SK-N-SH (cell line): ENCODE measurements around the gene CCDC27. TPM values are rescaled to one million over a fixed set of nuclear protein-coding genes. Genes with fewer than 3 reads are reported as not detected.

Source experiments
- CTCF ChIA-PET: fragments of 300-600, 350-600 bp; formaldehyde crosslinking; extraction: SDS; loops from one replicate; lab custom pipeline; 2021; lab: Yijun Ruan, JAX
- POLR2A ChIA-PET: fragments of 350-600 bp; sonication (Branson Sonifier 250); formaldehyde crosslinking; extraction: SDS; loops from one replicate; lab custom pipeline; 2020; ENCODE audit warnings: antibody characterized with exemption, inconsistent platforms; lab: Yijun Ruan, JAX
- DNase-seq: peaks from one replicate; pipeline ENCODE4 v3.0.0; 2012
- H2AFZ ChIP-seq: fragments of 200-600 bp; sonication (generic); 2 replicates; pipeline ENCODE4 v1.8.1; 2016; ENCODE audit warnings: antibody characterized with exemption, mild to moderate bottlenecking, low read depth
- H3F3A ChIP-seq: fragments of 200-600 bp; sonication (generic); replicated peaks from 2 replicates; pipeline ENCODE3; 2016; ENCODE audit warnings: antibody characterized with exemption, mild to moderate bottlenecking; ENCODE audit not compliant: insufficient read depth
- H3K27ac ChIP-seq, 2 experiments: fragments of 200-500 bp in 1 of 2; fragments of 200-600 bp in 1 of 2; sonication (Bioruptor generic) in 1 of 2; sonication (generic), shearing (Covaris generic) in 1 of 2; 2 replicates each; pipeline versions ENCODE4 v1.5.1 to v1.6.1; 2014 to 2016; ENCODE audit warnings: low read depth in 2 of 2, inconsistent platforms in 1 of 2, low read length in 1 of 2, mild to moderate bottlenecking in 1 of 2, mixed read lengths in 1 of 2
- H3K27me3 ChIP-seq: fragments of 200-600 bp; sonication (generic), shearing (Covaris generic); 2 replicates; pipeline ENCODE4 v1.6.1; 2016; ENCODE audit warnings: mixed run types; ENCODE audit not compliant: insufficient read depth
- H3K36me3 ChIP-seq, 2 experiments: fragments of 200-500 bp in 1 of 2; fragments of 200-600 bp in 1 of 2; sonication (Bioruptor generic) in 1 of 2; sonication (generic) in 1 of 2; replicated peaks in 1 of 2; 2 replicates each; pipeline versions ENCODE3 to v1.5.1; 2014 to 2016; ENCODE audit warnings: low read length in 1 of 2, mild to moderate bottlenecking in 1 of 2; ENCODE audit not compliant: insufficient read depth in 2 of 2, control insufficient read depth in 1 of 2
- H3K4me1 ChIP-seq, 2 experiments: fragments of 200-500 bp in 1 of 2; fragments of 200-600 bp in 1 of 2; sonication (Bioruptor generic) in 1 of 2; sonication (generic), shearing (Covaris generic) in 1 of 2; 2 replicates each; pipeline versions ENCODE4 v1.5.1 to v1.6.1; 2014 to 2016; ENCODE audit warnings: low read depth in 1 of 2, low read length in 1 of 2, mixed run types in 1 of 2; ENCODE audit not compliant: insufficient read depth in 2 of 2, control insufficient read depth in 1 of 2
- H3K4me2 ChIP-seq: fragments of 200-600 bp; sonication (generic), shearing (Covaris generic); 2 replicates; pipeline ENCODE4 v1.6.1; 2017; ENCODE audit warnings: mixed run types
- H3K4me3 ChIP-seq, 2 experiments: fragments of 200-500 bp in 1 of 2; fragments of 200-600 bp in 1 of 2; sonication (Bioruptor generic) in 1 of 2; sonication (generic), shearing (Covaris generic) in 1 of 2; 2 replicates each; pipeline versions ENCODE4 v1.5.1 to v1.8.1; 2014 to 2016; ENCODE audit warnings: low read depth in 2 of 2, inconsistent platforms in 1 of 2, low read length in 1 of 2, mild to moderate bottlenecking in 1 of 2, mixed read lengths in 1 of 2, moderate library complexity in 1 of 2
- H3K79me2 ChIP-seq: fragments of 200-600 bp; sonication (generic); 2 replicates; pipeline ENCODE4 v1.8.1; 2017; ENCODE audit warnings: mild to moderate bottlenecking; ENCODE audit not compliant: insufficient read depth
- H3K9ac ChIP-seq: fragments of 200-600 bp; sonication (generic); 2 replicates; pipeline ENCODE4 v1.6.1; 2017; ENCODE audit warnings: mixed run types
- H3K9me2 ChIP-seq: fragments of 200-600 bp; sonication (generic); 2 replicates; pipeline ENCODE4 v1.6.1; 2017; ENCODE audit warnings: mixed run types
- H3K9me3 ChIP-seq: fragments of 200-600 bp; sonication (generic); 2 replicates; pipeline ENCODE4 v1.6.1; 2017; ENCODE audit warnings: mixed run types, mild to moderate bottlenecking, moderate library complexity
- H4K20me1 ChIP-seq: fragments of 200-600 bp; sonication (generic); 2 replicates; pipeline ENCODE4 v1.6.1; 2017; ENCODE audit warnings: mild to moderate bottlenecking, mixed run types; ENCODE audit not compliant: insufficient read depth
- CHD2 ChIP-seq: fragments of 150-350 bp; IDR thresholded peaks from 2 replicates; pipeline ENCODE4 v1.6.1; 2018; ENCODE audit warnings: low read length; ENCODE audit not compliant: partially characterized antibody
- GATA2 ChIP-seq: sonication (generic); formaldehyde crosslinking; IDR thresholded peaks from 2 replicates; pipeline ENCODE4 v1.5.0; 2020; ENCODE audit warnings: mild to moderate bottlenecking, missing genetic modification reagents
- JUND ChIP-seq: IDR thresholded peaks from 2 replicates; pipeline ENCODE4 v1.4.0; 2012
- MXI1 ChIP-seq: IDR thresholded peaks from 2 replicates; pipeline ENCODE4 v1.6.1; 2012; ENCODE audit warnings: mild to moderate bottlenecking, low read depth, low read length, improper control_type of control experiment
- NFIC ChIP-seq: IDR thresholded peaks from 2 replicates; pipeline ENCODE4 v1.4.0; 2012; ENCODE audit warnings: borderline replicate concordance
- RAD21 ChIP-seq: IDR thresholded peaks from 2 replicates; pipeline ENCODE4 v1.6.1; 2012; ENCODE audit warnings: mild to moderate bottlenecking, low read length
- SIN3A ChIP-seq: IDR thresholded peaks from 2 replicates; pipeline ENCODE4 v1.6.1; 2012; ENCODE audit warnings: low read depth, mild to moderate bottlenecking, low read length, moderate library complexity, borderline replicate concordance
- TAF1 ChIP-seq: IDR thresholded peaks from 2 replicates; pipeline ENCODE4 v1.6.1; 2012; ENCODE audit warnings: low read depth, mild to moderate bottlenecking, low read length, moderate library complexity, borderline replicate concordance
- TEAD4 ChIP-seq: IDR thresholded peaks from 2 replicates; pipeline ENCODE4 v1.4.0; 2012; ENCODE audit warnings: mild to moderate bottlenecking, borderline replicate concordance; ENCODE audit not compliant: insufficient read depth
- WGBS: methylation state at CpG from one replicate; pipeline ENCODE4 v1.1.6; 2017; ENCODE audit warnings: low lambda C conversion rate; 5-methylcytosine and 5-hydroxymethylcytosine counted together
- polyA plus RNA-seq, 3 experiments: library from polyadenylated mRNA; depleted of rRNA; stranded (reverse); fragments of >200 nt; gene quantifications; 2 replicates each; pipeline ENCODE4 v1.2.3, GENCODE V29; 2012
- TF ChIP-seq, protein P1 (sequence below): fragments of 200-600 bp; sonication (generic); IDR thresholded peaks from 2 replicates; pipeline ENCODE4 v1.6.1; 2017; ENCODE audit warnings: antibody characterized with exemption, mild to moderate bottlenecking, moderate library complexity

Gene CCDC27
- polyA plus RNA-seq, 1 of the 3 experiments (the other 2 are of a cell fraction), result not detected

DNA sequence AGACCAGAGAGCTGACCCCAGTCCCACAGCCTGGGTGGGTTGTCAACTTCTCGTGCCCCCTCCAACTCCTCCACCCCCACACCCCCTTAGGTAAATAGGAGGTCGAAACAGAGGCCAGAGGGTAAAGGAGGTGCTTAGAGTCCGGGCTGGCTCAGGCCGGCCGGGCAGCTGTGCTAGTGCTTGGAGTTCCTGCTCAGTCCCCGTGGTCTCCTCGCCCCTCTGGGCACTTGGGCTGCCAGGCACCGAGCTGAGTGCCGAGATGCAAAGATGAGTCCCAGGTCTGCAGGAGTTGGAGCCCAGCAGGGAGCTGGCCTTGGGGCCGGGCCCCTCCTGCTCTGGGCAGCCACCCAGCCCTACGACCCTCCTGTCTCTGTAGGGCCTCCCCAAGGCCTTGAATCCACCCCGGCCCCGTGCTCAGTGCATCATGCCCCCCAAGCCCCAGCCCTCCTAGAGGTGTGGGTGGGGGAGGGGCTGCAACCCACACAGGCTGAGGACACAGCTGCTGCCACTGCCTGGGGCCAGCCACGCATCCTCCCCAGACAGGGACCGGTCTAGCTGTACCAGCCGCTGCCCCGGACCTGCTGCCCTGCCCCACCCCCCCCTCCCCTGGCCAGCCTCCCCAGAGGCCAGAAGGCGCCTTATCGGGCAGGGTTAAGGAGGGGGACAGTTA lies 22.2 kb downstream of the CCDC27 start:
- peak overlapping the region in 1 of 2 experiments; percentile 92; a peak in 2 of 4 replicates for H3K27ac ChIP-seq
- POLR2A ChIA-PET, result interaction anchor here (0.5 to 2.2 kb wide), 5 partner anchors 10 to 47 kb away, joined by 3 to 14 read pairs (median 8); partner anchors contain the start of gene LRRC47
- peaks cover 5% of the 10 kb centered on the region for H3F3A ChIP-seq
- TF ChIP-seq GATA2 (no peak), CHD2 (peak; percentile 40)
- H2AFZ ChIP-seq, result no peak overlapping the region
- H3K4me3 ChIP-seq, result no peak overlapping the region; a peak in 1 of 4 replicates
- no peaks in the 10 kb centered on the region for H3K9me2 ChIP-seq
- peaks cover 0 to 5% of the 10 kb centered on the region in 2 experiments for H3K36me3 ChIP-seq
- peaks cover 0 to 67% of the 10 kb centered on the region in 2 experiments; a peak in 1 of 4 replicates for H3K4me1 ChIP-seq
- H3K27me3 ChIP-seq, result no peaks in the 10 kb centered on the region
- H4K20me1 ChIP-seq, result no peaks in the 10 kb centered on the region
- CTCF ChIA-PET, result interaction anchor here (0.8 to 1.7 kb wide), 3 partner anchors 18 to 27 kb away, joined by 3 to 4 read pairs (median 3); partner anchors contain the start of gene LRRC47
- H3K9me3 ChIP-seq, result no peaks in the 10 kb centered on the region
- 87% methylated on average over 7 of the region's 19 CpGs for WGBS
- no peak overlapping the region for H3K9ac ChIP-seq
- H3K4me2 ChIP-seq, result no peak overlapping the region
- peak; percentile 83 for DNase-seq
- H3K79me2 ChIP-seq, result no peaks in the 10 kb centered on the region

DNA sequence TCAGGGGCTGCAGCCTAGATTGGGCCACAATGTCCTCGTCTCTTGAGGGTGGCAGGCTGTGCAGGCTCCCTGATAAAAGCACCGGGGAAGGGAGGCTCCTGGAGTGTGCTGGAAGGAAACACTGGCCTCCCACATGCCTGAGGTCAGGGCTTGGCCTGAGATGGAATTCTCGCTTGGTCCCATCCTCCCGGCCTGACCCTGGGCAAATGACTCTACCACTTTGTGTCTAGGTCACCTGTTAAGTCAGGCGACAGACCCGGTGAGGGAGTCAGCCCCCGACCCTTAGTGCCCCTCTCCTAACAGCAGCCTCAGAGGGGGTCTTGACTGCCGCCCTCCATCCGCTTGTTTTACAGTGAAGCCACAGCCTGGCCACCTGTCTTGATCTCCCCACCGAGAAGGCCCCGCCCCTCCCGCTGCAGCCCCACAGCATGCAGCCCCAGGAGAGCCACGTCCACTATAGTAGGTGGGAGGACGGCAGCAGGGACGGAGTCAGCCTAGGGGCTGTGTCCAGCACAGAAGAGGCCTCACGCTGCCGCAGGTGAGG lies 22.8 kb downstream of the CCDC27 start:
- Histone ChIP-seq H4K20me1 (no peaks in the 10 kb centered on the region), H3K4me1 (peaks cover 0 to 67% of the 10 kb centered on the region in 2 experiments; a peak in 1 of 4 replicates), H3K27ac (peak overlapping the region in 1 of 2 experiments; percentile 92; a peak in 2 of 4 replicates), H2AFZ (no peak overlapping the region), H3K9ac (no peak overlapping the region), H3K79me2 (no peaks in the 10 kb centered on the region), H3K9me3 (no peaks in the 10 kb centered on the region), H3F3A (peaks cover 5% of the 10 kb centered on the region), H3K4me2 (peak overlapping the region; percentile 24; the same call in 1 of the 2 replicates), H3K36me3 (peaks cover 0 to 11% of the 10 kb centered on the region in 2 experiments), H3K27me3 (no peaks in the 10 kb centered on the region), H3K9me2 (no peaks in the 10 kb centered on the region), H3K4me3 (no peak overlapping the region)
- POLR2A ChIA-PET, result interaction anchor here (0.7 to 2.2 kb wide), 4 partner anchors 18 to 46 kb away, joined by 3 to 14 read pairs (median 6); partner anchors contain the start of gene LRRC47
- TF ChIP-seq GATA2 (peak; percentile 44; the same call in 1 of the 2 replicates), RAD21 (no peak)
- 71% methylated on average over 15 of the region's 17 CpGs for WGBS
- DNase-seq, result no peak
- CTCF ChIA-PET, result interaction anchor here (0.6 to 1.7 kb wide), 10 partner anchors 10 to 242 kb away, joined by 3 to 13 read pairs (median 4); no protein-coding TSS in a partner anchor

DNA sequence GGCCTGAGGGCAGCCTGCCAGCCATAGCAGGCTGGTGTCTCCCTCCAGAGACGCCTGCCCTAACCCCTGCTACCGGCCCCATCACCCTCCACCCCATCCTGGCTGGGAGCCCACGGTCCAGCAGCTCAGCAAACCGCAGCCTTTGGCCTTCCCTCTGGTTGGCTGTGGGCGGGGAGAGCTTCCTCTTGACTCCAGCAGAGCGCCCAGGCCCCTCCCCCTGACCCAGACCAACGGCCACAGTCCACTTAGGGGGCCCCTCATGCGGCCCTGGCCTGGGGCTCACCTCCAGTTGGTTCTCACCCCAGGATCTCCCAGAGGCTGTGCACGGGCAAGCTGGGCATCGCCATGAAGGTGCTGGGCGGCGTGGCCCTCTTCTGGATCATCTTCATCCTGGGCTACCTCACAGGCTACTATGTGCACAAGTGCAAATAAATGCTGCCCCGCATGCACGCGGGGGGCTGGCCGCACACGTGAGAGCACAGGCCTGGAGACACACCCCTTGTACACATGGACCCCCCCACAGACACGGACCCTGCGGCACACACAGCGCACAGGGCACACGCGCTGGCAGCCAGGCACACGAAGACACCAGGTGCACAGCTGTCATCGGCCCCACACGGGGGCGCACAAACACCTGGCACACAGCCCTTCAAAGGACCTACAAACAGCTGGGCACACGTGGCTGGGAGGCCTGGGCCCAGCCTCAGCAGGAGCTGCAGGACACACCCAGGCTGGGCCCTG lies 23.4 kb downstream of the CCDC27 start:
- no peaks in the 10 kb centered on the region for H3K27me3 ChIP-seq
- no peak overlapping the region for H3K9ac ChIP-seq
- H3K9me3 ChIP-seq, result no peaks in the 10 kb centered on the region
- H3K27ac ChIP-seq, result peak overlapping the region in 1 of 2 experiments; percentile 92; a peak in 2 of 4 replicates
- ChIA-PET CTCF (interaction anchor here (0.6 to 1.7 kb wide), 18 partner anchors 9 to 285 kb away, joined by 3 to 13 read pairs (median 4); no protein-coding TSS in a partner anchor), POLR2A (interaction anchor here (0.7 to 2.2 kb wide), 4 partner anchors 17 to 45 kb away, joined by 3 to 14 read pairs (median 6); partner anchors contain the start of gene LRRC47)
- peaks cover 0 to 16% of the 10 kb centered on the region in 2 experiments for H3K36me3 ChIP-seq
- WGBS, result 56% methylated on average over 12 of the region's 27 CpGs
- no peak overlapping the region for H3K4me3 ChIP-seq
- peak; percentile 87 for DNase-seq
- no peak overlapping the region for H2AFZ ChIP-seq
- TF ChIP-seq RAD21, result peak; percentile 47
- peak; percentile 73 for TF ChIP-seq MXI1
- peak; percentile 14; the same call in 1 of the 2 replicates for TF ChIP-seq SIN3A
- TF ChIP-seq NFIC, result peak; percentile 19; the same call in 1 of the 2 replicates
- TF ChIP-seq TEAD4, result no peak
- no peak for TF ChIP-seq GATA2
- TF ChIP-seq JUND, result no peak
- TF ChIP-seq TAF1, result no peak
- TF ChIP-seq, protein P1, sequence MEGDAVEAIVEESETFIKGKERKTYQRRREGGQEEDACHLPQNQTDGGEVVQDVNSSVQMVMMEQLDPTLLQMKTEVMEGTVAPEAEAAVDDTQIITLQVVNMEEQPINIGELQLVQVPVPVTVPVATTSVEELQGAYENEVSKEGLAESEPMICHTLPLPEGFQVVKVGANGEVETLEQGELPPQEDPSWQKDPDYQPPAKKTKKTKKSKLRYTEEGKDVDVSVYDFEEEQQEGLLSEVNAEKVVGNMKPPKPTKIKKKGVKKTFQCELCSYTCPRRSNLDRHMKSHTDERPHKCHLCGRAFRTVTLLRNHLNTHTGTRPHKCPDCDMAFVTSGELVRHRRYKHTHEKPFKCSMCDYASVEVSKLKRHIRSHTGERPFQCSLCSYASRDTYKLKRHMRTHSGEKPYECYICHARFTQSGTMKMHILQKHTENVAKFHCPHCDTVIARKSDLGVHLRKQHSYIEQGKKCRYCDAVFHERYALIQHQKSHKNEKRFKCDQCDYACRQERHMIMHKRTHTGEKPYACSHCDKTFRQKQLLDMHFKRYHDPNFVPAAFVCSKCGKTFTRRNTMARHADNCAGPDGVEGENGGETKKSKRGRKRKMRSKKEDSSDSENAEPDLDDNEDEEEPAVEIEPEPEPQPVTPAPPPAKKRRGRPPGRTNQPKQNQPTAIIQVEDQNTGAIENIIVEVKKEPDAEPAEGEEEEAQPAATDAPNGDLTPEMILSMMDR, result peak; percentile 24; the same call in 1 of the 2 replicates
- H3K4me2 ChIP-seq, result peak overlapping the region; percentile 24; the same call in 1 of the 2 replicates
- H3K79me2 ChIP-seq, result no peaks in the 10 kb centered on the region
- peaks cover 5% of the 10 kb centered on the region for H3F3A ChIP-seq
- H3K9me2 ChIP-seq, result no peaks in the 10 kb centered on the region
- peaks cover 0 to 67% of the 10 kb centered on the region in 2 experiments; a peak in 1 of 4 replicates for H3K4me1 ChIP-seq
- H4K20me1 ChIP-seq, result no peaks in the 10 kb centered on the region
